KBM-7 (cell line): ENCODE measurements around the gene CABLES2.
A peak's percentile ranks its signal among the peaks of the same experiment; 100 is the strongest.
"Not testable (repeated sequence)": the region's sequence is repeated elsewhere in the genome, so short reads cannot be mapped to it uniquely, and the experiment has no call there.

Experiments used
- DNase-seq: peaks from one replicate; pipeline ENCODE4 v3.0.0-alpha.2; 2015
- in situ Hi-C: fragments of 300-500 bp; cut with MboI; formaldehyde crosslinking; loops from 2 replicates; pipeline ENCODE4 v1.14.3; 2020; ENCODE audit warnings: low sequenced_read_pairs, low pct_unique_long_range_greater_than_20kb, mixed read lengths

Gene CABLES2

DNA sequence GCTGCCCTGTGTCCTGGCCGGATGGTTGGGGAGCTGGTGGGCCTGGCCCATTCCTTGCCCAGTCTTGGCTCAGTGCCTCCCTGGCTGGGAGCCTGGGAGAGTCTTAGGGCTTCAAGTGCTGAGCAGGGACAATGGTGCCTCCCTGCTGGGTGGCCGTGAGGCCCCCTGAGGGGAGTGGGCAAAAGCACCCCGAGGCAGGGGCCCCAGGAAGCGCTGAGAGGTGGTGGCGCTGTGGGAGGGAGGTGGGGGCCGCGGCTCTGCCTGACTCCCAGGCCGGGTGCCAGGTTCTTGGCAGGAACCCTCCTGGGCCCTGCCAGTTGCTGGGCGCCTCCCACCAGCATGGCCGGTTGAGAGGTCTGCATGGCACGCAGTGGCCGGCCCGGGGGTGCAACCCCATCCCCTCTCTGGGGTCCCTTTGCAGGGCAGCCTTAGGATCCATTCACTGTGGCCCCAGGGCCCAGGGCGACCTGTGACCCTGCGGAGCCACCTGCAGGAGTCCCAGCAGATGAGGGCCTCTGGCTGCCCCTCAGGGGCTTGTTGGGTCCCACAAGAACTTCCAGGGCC, 29.4 kb downstream of the CABLES2 start:
- DNase-seq, result no peak
- in situ Hi-C loops, result loop anchor here (25.0 kb wide), 1 partner anchor 365 kb away; no protein-coding TSS in a partner anchor

DNA sequence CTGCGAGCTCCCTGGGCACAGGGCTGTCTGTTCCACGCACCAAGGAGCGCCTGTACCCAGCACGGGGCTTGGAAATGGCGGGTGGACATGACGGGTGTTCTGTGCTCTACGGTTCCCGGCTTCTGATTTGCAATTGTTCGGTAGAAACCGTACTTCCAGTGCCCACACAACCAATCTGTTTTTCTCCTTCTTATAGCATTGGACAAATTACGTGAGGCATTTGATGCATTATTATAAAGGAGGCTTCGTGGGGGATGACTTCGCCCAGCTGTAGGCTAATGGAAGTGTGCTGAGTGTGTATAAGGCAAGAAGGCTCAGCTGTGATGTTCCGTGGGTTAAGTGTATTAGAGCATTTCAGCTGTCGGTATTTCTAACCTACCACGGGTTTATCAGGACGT, 30.0 kb downstream of the CABLES2 start:
- in situ Hi-C loops, result loop anchor here (25.0 kb wide), 1 partner anchor 365 kb away; no protein-coding TSS in a partner anchor
- DNase-seq, result no peak

DNA sequence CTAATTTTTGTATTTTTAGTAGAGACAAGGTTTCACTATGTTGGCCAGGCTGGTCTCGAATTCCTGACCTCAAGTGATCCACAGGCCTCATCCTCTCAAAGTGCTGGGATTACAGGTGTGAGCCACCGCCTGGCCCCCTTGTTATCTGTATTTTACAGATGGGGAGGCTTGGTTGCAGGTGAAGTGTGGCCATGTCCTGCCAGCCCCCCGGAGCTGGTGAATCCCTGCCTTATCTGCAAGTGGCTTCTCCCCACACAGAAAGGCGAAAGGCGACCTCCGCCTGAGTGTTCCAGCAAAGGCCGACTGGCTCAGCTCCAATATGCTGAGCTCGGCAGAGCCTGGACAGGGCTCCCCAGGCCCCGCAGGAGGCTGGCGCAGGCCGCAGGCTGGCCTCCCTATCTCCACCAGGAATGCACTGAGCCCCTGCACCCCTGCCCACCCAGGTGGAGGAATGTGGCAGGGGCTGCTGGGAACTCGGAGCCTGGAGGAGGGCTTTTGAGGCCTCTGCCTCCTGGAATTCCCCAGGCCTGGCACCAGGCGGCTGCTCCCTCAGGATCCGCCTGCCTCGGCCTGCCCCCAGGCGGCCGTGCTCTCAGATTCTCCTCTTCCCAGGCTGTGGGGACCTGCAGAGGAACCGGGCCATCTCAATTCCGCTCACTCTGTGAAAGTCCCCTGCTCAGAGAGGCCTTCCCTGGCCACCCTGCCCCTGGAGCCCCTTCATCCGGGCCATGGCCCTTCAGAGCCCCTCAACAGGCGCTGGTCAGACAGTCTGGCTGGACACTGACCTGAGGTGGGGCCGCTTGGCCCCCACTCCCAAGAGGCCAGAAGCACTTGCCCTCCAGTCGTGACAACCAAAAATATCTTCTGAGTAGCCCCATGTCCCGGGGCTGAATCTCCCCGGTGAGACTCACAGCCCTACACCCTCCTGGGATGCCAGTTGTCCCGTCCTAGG, 30.7 kb downstream of the CABLES2 start:
- in situ Hi-C loops, result loop anchor here (25.0 kb wide), 1 partner anchor 364 kb away; no protein-coding TSS in a partner anchor
- DNase-seq, result no peak

DNA sequence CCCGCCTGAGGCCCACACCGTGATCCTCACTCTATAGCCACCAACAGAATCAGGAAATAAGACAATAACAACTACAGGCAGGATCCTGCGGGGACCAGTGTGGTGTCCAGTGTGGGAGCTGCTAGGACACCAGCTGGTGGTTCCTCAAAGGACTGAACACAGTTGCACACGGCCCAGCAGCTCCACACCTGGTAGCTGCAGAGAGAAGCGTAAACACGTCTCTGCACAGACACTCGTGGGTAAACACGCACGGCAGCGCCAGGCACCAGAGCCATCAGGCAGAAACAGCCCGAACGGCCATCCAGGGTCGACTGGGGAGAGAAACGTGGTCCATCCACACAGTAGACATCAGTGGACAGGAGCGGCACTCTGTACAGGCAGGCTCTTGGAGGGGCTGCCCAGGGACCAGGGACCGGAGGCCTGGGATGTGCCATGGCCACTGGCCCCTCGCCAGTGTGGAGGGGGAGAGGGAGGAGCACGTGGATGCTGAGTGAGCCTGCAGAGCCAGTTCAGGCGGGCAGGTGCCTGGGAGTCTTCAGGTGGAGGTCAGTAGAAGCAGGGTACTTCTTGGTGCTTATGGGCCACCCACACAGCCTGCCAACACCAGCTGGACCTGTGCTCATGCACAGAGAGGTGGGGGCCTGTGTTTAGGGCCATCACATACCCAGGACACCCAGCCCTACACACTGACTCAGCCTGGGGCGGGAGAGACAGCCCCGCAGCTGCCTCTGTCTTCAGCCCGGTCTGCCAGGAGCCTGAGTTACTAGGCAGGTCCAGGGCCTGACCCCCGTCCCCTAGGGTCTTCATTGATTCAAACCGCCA, 32.5 kb downstream of the CABLES2 start:
- DNase-seq, result peak; percentile 30
- in situ Hi-C loops, result loop anchor here (25.0 kb wide), 1 partner anchor 362 kb away; no protein-coding TSS in a partner anchor

DNA sequence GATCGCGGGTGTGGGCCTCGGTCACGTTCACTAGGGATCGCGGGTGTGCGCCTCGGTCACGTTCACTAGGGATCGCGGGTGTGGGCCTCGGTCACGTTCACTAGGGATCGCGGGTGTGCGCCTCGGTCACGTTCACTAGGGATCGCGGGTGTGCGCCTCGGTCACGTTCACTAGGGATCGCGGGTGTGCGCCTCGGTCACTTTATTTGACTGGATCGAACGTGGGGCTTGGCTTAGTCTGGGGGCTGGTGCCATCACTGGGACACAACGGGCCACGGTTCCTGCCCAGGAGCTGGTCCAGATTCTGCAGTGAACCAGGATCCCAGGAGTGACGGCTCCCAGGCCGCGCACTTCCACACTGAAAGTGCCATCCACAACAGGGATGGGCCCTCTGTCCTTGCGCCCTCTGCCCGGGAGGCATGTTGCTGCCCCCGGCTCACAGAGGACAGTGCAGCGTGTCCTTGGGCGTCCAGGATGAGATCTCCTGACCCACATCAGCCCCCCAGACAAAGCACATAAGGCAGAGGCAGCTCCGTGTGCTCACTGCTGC, 33.4 kb downstream of the CABLES2 start:
- DNase-seq, in situ Hi-C loops: not testable (repeated sequence)

DNA sequence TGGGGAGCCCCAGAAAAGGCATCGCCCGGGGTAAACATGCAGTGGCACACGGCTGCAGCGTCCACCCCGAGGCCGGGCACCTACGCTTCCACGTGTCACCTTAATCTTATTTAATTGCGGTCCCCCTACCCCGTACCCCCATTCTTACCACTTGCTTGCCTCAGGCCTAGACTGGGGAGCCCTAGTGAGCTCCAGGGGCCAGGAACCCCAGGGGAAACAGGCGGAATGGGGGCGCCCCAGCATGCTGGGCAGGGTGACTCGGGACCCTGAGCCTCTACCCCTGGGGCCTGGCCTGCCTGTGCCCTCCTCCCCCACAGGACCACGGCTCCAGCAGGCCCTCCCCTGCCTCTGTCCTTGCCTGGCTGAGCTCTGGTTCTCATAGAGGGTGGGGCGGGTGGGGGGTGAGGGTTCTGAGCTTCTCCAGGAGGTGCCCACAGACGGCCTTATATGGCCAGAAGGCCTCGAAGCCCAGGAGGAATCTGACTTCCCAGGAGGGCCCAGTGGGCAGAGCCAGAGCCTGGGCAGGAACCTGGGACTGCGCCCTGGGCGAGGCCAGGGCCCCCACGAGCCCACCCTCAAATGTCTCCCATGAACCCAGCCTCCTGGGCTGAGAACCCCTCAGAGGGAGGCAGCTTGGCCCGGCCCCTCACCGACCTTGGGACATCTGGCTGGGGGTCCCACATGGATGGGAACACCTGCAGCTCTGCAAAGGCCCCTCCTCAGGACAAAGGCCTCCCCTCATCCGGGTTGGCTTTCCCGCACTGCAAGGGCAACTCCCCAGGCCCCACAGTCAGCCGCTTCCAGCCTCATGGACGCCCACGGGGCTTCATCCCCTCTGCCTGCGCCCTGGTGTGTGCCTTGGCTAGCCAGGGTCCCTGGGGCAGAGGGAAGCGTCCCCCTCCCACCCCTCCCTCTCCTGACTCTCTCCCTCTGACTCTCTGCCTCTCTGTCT, 34.8 kb downstream of the CABLES2 start:
- no peak for DNase-seq
- in situ Hi-C loops, result no loop called here

DNA sequence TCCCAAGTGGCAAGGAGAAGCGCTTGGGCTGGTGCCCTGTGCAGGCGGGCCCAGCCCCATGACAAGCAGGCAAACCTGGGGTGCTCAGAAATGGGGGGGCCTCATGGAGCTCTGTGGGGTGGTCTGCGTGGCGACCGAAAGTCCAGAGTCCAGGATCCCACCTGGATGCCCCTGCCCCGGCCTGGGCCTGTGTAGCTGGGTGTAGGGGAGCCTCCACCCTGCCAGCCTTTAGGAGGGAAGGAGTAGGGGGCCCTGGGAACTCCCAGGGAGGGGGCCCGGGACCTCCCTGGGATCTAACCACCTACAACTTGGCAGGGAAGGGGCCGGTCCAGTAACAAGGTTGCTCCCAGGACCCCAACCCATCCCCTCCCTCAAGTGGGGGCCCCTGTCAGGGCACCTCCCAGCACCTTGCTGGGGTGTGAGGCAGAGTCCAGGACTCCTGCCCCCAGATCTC, 35.5 kb downstream of the CABLES2 start:
- no peak for DNase-seq
- in situ Hi-C loops, result no loop called here

DNA sequence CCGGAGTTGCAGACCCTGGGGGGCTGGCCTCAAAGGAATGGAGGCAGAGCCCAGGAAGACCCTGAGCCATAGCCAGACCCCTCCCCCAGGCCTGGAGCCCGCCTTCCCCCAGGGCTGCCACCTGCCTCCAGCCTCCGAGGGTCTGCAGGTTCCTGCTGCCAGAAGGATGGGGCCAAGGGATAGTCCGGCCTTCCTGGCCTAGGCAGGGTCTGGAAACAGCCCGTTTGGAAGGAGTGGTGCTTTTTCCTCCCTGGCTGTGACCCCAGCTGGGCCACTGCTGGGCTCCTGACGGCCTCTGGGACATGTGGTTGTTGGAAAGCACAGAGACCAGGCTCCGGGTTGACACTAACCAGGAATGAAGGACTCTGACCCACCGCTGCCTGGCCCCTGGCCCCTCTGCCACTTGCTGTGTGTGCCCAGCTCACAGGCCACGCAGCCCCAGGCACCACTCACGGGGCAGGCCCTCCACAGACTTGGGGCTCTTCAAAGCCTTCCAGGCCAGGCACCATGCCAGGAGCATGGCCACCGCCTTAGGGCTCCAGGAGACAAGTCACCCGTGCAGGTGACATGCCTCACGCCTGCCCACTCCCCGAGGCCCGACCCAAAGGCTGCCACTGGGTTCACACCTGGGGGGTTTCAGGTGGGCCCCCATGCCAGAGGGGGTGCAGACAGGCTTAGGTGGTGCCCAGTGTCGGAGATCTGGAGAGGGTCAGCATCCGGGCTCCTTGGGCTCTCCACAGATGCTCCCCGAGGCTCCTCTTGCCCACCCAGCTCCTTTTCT, 36.1 kb downstream of the CABLES2 start:
- DNase-seq, result no peak
- in situ Hi-C loops, result no loop called here

DNA sequence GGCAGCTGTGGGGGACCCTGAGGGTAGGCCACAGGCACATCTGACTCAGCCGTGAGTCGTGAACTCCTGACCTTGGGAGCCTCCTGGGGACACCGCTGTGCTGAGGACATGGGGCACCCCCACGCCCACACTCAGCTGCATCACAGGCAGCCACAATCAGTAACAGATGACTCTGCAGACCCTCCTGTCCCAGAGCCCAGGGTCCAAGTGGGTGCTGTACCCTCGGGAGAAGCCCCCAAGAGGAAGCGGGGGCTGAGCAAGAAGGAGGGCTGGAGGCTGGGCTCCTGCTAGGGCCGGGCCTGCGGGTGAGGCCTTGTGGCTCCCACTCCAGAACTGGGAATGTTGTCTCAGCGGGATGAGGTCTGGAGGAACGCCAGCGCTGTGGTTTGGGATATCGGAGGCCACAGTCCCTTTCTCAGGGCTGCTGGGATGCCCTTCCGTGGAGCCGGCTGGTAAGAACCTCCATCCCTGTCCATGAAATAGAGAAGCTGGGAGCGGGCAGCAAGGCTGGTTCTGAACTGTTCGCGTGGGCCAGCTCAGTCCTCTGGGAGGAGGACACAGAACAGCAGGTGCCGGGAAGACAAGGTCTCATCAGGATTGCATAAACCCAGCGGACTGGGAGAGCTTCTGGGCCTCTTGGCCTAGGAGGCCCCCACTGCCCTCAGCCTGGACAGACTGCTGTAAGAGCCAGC, 36.8 kb downstream of the CABLES2 start:
- in situ Hi-C loops, result no loop called here
- no peak for DNase-seq

DNA sequence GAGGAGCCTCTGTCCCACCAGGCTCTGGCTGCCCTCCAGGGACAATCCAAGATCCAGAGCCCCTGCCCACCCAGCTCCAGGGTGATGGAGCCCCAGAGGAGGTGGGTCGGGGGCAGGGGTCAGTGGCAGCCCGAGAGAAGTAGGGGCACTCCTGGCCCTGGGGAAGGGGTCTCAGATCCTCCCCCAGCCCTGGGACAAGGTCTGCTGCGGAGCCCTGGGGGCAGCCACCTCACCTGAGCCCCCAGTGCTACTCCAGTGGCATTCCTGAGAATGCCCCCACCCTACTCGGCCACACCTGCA, 37.3 kb downstream of the CABLES2 start:
- in situ Hi-C loops, result no loop called here
- DNase-seq, result no peak

DNA sequence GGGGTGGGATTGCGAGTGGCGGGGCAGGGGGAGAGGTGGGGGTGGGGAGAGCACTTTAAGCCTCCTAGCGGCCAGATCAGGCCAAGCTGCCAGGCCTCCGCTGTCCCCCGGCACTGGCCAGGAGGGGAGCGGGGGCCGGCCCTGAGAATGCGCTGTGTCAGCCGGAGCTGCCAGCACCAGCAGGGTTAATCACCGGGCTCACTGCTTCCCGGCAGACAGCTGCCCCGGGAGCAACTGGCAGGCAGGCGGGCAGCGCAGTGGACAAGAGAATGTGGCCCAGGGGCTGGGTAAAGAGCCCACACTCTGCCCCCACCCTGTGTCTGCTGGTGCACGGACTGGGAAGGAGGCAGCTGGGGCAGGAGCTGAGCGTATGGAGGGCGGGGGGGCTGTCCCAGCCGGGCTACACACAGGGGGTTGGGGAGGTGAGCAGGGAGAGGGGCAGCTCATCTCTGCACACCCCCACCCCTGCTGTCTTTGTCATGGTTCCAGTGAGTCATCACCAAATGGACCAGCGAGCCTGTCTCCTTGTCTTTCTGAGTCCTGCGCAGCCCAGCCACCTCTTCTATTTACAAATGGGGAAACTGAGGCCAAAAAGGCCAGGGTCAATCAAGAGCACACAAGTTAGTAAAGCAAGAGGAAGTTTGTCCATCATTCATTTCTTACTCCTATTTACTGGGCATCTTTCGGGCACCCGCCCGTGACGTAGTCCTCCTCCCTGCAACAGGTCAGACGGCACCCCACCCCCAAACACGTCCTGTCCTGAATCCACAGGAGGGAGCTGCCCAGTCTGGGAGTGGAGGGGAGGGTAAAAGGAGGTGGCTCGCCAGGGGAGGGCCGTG, 37.9 kb downstream of the CABLES2 start:
- in situ Hi-C loops, result no loop called here
- no peak for DNase-seq

DNA sequence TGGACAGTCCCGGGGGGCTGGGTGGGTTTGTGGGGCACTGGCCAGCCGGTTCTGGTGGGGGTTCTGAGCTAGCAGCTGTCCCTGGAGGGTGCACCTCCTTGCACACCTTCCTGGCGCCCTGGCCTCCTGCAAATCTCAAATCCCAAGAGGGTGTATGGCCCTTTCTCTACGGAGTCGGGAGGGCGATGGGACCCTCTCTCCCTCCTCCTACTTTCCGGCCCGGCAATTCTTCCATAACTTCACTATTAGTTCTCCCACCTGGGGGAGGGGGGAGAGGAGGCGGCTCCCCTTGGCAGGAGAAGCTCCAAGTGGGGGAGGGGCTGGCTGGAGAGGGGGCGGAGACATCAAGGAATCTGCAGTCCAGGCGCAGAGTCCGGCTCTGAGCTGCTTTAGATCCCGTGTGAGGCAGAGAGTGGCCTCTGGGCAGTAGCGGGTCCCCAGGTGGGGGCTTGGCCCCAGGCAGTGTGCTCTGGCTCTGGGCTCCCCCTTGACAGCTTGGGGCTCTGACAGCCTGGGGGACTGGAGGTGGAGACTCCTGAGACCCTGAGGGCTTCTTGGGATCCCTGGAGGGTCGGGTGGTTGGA, 38.6 kb downstream of the CABLES2 start:
- in situ Hi-C loops, result no loop called here
- no peak for DNase-seq

DNA sequence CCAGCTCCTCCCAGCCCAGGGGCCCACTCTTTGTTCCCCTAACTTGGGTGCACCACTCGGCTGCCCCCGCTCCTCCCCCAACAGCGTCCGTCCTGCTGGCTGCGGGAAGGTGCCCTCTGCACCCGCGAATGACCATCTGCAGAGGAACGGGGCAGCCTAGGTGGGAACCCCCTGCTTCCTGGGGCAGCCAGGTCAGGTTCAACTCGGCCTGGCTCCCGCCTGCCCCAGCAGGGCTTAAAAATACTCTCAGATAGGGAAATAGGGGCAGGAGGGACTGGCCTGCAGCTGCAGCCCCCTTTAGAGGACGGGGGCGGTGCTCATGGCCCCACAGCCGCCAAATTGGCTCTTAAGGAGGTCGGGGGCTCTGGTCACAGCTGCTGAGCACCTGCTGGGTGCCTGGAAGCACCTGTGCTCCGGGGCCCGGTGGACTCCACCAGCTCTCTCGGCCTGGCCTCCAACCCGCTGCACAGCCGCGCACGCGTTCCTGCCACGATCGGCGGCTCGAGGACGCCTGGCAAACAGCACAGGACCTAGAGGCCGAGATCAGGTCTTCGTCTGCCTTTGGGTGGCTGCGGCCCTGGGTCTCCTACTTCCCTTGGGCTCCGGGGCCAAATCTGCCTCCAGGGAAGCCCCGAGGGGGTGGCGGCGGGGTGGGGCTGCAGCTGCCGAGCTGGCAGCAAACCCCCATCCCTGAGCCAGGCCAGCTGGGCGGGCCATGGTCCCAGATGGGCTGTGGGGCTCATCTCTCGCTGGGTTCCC, 39.3 kb downstream of the CABLES2 start:
- in situ Hi-C loops, result no loop called here
- no peak for DNase-seq

DNA sequence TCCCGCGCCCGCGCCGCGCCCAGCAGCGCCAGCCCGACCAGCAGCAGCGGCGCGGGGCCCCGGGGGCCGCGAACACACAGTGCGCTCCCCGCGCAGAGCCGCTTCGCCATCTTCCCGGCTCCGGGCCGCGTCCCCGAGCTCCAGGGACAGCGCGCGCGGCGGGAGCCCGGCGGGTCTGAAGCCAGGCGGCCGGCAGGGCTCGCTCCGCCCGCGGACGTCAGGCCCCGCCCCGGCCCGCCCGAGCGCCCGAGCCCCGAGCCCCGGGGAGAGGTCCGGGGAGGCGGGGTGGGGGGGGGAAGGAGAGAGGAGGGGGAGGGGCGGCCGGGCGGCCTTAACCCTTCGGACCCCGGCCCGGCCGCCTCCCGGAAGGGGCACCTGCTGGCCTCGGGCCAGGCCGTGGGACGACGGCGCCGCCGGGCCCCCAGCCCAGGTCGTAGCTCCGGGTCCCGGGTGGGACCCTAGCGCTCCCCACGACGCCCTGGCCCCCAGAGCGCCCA, 39.9 kb downstream of the CABLES2 start, which contains the start of gene LAMA5:
Gene LAMA5, minus strand, starts transcription at position 177 of the 497 bp plus-strand sequence. Its CDS starts 67 bp downstream, at position 110.
- in situ Hi-C loops, result no loop called here
- DNase-seq, result no peak
